HCT116 (cell line): ENCODE measurements around the gene OR4K17. TPM values are rescaled to one million over a fixed set of nuclear protein-coding genes. Genes with fewer than 3 reads are reported as not detected.
"Not testable (repeated sequence)": the region's sequence is repeated elsewhere in the genome, so short reads cannot be mapped to it uniquely, and the experiment has no call there.

Experiments
- ATAC-seq: fragments of 200-7000 bp; cut with Tn5 transposase; 2 replicates; pipeline ENCODE4 v1.9.1; 2020; ENCODE audit warnings: mild to moderate bottlenecking, moderate library complexity
- BruUV-seq: library from RNA; stranded (reverse); fragments of 400-500 nt; replicated peaks from 2 replicates; lab custom pipeline; 2021; lab: Mats Ljungman, UMichigan
- CTCF ChIA-PET: fragments of 300-600 bp; sonication (Branson Sonifier 250); formaldehyde crosslinking; loops from one replicate; lab custom pipeline; 2021; ENCODE audit warnings: antibody characterized with exemption; lab: Charles Lee
- POLR2A ChIA-PET: fragments of 300-600, 350-600 bp; sonication (Branson Sonifier 250); formaldehyde crosslinking; loops from one replicate; lab custom pipeline; 2021; ENCODE audit warnings: antibody characterized with exemption; lab: Charles Lee
- RAD21 ChIA-PET, 2 experiments: fragments of 300-600 bp; sonication (Branson Sonifier 250); formaldehyde crosslinking; loops; one replicate each; lab custom pipeline; 2023; ENCODE audit warnings: low total read pairs in 2 of 2; ENCODE audit not compliant: uncharacterized antibody in 2 of 2, unreplicated experiment in 2 of 2, low non-redundant PET in 1 of 2; lab: Charles Lee
- DNase-seq: peaks from one replicate; pipeline ENCODE4 v3.0.0-alpha.2; 2010; ENCODE audit warnings: low read depth, low spot score
- H2AFZ ChIP-seq: fragments of 200-600 bp; shearing (Covaris generic), sonication (generic); 2 replicates; pipeline ENCODE4 v1.6.1; 2017; ENCODE audit warnings: low read depth, mixed run types, mixed read lengths, antibody characterized with exemption, low read length; ENCODE audit not compliant: poor library complexity, severe bottlenecking
- H3K27ac ChIP-seq: 2 replicates; pipeline ENCODE4 v1.5.1; 2012; ENCODE audit warnings: low read depth, low read length
- H3K27me3 ChIP-seq: fragments of 200-600 bp; sonication (generic); 2 replicates; pipeline ENCODE4 v1.6.1; 2016; ENCODE audit warnings: mixed run types, low read length, mixed read lengths; ENCODE audit not compliant: insufficient read depth
- H3K36me3 ChIP-seq, 2 experiments: fragments of 200-500 bp in 1 of 2; fragments of 200-600 bp in 1 of 2; sonication (Bioruptor generic) in 1 of 2; sonication (generic) in 1 of 2; 2 replicates each; pipeline versions ENCODE4 v1.5.1 to v1.6.1; 2014 to 2016; ENCODE audit warnings: low read length in 2 of 2, inconsistent platforms in 1 of 2, mixed read lengths in 1 of 2, mixed run types in 1 of 2; ENCODE audit not compliant: insufficient read depth in 2 of 2, control insufficient read depth in 1 of 2
- H3K4me1 ChIP-seq, 2 experiments: fragments of 200-600 bp in 1 of 2; sonication (generic) in 1 of 2; 2 replicates each; pipeline versions ENCODE4 v1.5.1 to v1.6.1; 2012 to 2017; ENCODE audit warnings: low read length in 2 of 2, inconsistent platforms in 1 of 2, mild to moderate bottlenecking in 1 of 2, mixed read lengths in 1 of 2, mixed run types in 1 of 2, moderate library complexity in 1 of 2; ENCODE audit not compliant: insufficient read depth in 2 of 2, control insufficient read depth in 1 of 2
- H3K4me2 ChIP-seq: fragments of 200-600 bp; sonication (generic); 2 replicates; pipeline ENCODE4 v1.6.1; 2017; ENCODE audit warnings: mixed run types, low read length, mixed read lengths
- H3K4me3 ChIP-seq, 2 experiments: fragments of 200-600 bp in 1 of 2; sonication (generic) in 1 of 2; replicated peaks in 1 of 2; 2 replicates each; pipeline ENCODE4 v1.5.1; 2011 to 2016; ENCODE audit warnings: low read length in 2 of 2, control low read depth in 1 of 2, low read depth in 1 of 2, mild to moderate bottlenecking in 1 of 2, mixed read lengths in 1 of 2, mixed run types in 1 of 2
- H3K79me2 ChIP-seq: fragments of 200-600 bp; sonication (generic); 2 replicates; pipeline ENCODE4 v1.6.1; 2017; ENCODE audit warnings: mild to moderate bottlenecking, mixed run types, low read length, moderate library complexity, mixed read lengths; ENCODE audit not compliant: insufficient read depth
- H3K9ac ChIP-seq: fragments of 200-600 bp; sonication (generic); 2 replicates; pipeline ENCODE4 v1.6.1; 2016; ENCODE audit warnings: low read length, mixed read lengths
- H3K9me2 ChIP-seq: fragments of 200-600 bp; sonication (generic), shearing (Covaris generic); 2 replicates; pipeline ENCODE4 v1.6.1; 2017; ENCODE audit warnings: mixed run types, mild to moderate bottlenecking, moderate library complexity; ENCODE audit not compliant: insufficient read depth
- H3K9me3 ChIP-seq, 2 experiments: fragments of 200-500 bp in 1 of 2; fragments of 200-600 bp in 1 of 2; sonication (Bioruptor generic) in 1 of 2; sonication (generic) in 1 of 2; 2 replicates each; pipeline ENCODE4 v1.6.1; 2014 to 2017; ENCODE audit warnings: low read length in 2 of 2, mixed read lengths in 2 of 2, inconsistent platforms in 1 of 2, low read depth in 1 of 2, mild to moderate bottlenecking in 1 of 2, mixed run types in 1 of 2, moderate library complexity in 1 of 2; ENCODE audit not compliant: control insufficient read depth in 1 of 2, insufficient read depth in 1 of 2
- H4K20me1 ChIP-seq: fragments of 200-600 bp; sonication (generic), shearing (Covaris generic); 2 replicates; pipeline ENCODE4 v1.6.1; 2017; ENCODE audit warnings: mixed run types, mild to moderate bottlenecking, moderate library complexity; ENCODE audit not compliant: insufficient read depth
- intact Hi-C: fragments of 100-400 bp; cut with micrococcal nuclease; formaldehyde crosslinking; loops from 2 replicates; pipeline ENCODE4 v1.10.0; 2022
- total RNA-seq: library from RNA; stranded (reverse); gene quantifications from one replicate; pipeline ENCODE4 v1.2.1, GENCODE V29; 2021; ENCODE audit not compliant: unreplicated experiment

The OR4K17 gene
- total RNA-seq, 1 experiment from 2014 or later = not detected

- CTCF ChIA-PET, H2AFZ ChIP-seq, H3K9me2 ChIP-seq, BruUV-seq, H3K4me3 ChIP-seq, H4K20me1 ChIP-seq, DNase-seq, H3K36me3 ChIP-seq, H3K27ac ChIP-seq, ATAC-seq, H3K4me1 ChIP-seq, H3K9ac ChIP-seq, RAD21 ChIA-PET, H3K27me3 ChIP-seq, H3K4me2 ChIP-seq, intact Hi-C loops, H3K9me3 ChIP-seq, H3K79me2 ChIP-seq, POLR2A ChIA-PET: not testable (repeated sequence)
Observed at GRCh38 chr14:20169852-20170251, 59.3 kb downstream of the OR4K17 start.

Other genes starting within 250 kb of the OR4K17 start
- not detected for gene OR4K2, start 235.6 kb upstream of the OR4K17 start, total RNA-seq
- gene OR4K5, start 190.1 kb upstream of the OR4K17 start, total RNA-seq = not detected
- not detected for gene OR4K1, start 179.8 kb upstream of the OR4K17 start, total RNA-seq
- gene OR4K15, start 135.1 kb upstream of the OR4K17 start, total RNA-seq = not detected
- not detected for gene OR4Q2, start 108.6 kb upstream of the OR4K17 start, total RNA-seq
- not detected for gene OR4K14, start 91.4 kb upstream of the OR4K17 start, total RNA-seq
- not detected for gene OR4K13, start 74.7 kb upstream of the OR4K17 start, total RNA-seq
- not detected for gene OR4L1, start 50.7 kb upstream of the OR4K17 start, total RNA-seq
- not detected for gene OR4N5, start 28.1 kb downstream of the OR4K17 start, total RNA-seq
- not detected for gene OR11G2, start 80.2 kb downstream of the OR4K17 start, total RNA-seq
- gene OR11H6, start 113.0 kb downstream of the OR4K17 start, total RNA-seq = not detected
- gene OR11H7, start 118.2 kb downstream of the OR4K17 start, total RNA-seq = not detected
- gene OR11H4, start 128.5 kb downstream of the OR4K17 start, total RNA-seq = not detected
- gene TTC5, start 195.2 kb downstream of the OR4K17 start, total RNA-seq = 23.3 TPM
- 77.0 TPM for gene CCNB1IP1, start 222.5 kb downstream of the OR4K17 start, total RNA-seq
- gene PARP2, start 232.9 kb downstream of the OR4K17 start, total RNA-seq = 51.8 TPM